ENCODE measurements around the gene LYVE1. TPM values are rescaled to one million over a fixed set of nuclear protein-coding genes. Genes with fewer than 3 reads are reported as not detected.
A peak's percentile ranks its signal among the peaks of the same experiment; 100 is the strongest.

The LYVE1 gene
- total RNA-seq, 1 experiment from 2014 or later: not detected

- in situ Hi-C loops (cut with HindIII; ENCODE audit: low sequenced_read_pairs): no loop called here
- no peak for DNase-seq (ENCODE audit: low spot score)
These were observed 3.0 kb downstream of the LYVE1 start for GRCh38 chr11:10565493-10565892.

GRCh38 chr11:10564696-10565318 is 3.7 kb downstream of the LYVE1 start:
- DNase-seq (ENCODE audit: low spot score): no peak
- in situ Hi-C loops (cut with HindIII; ENCODE audit: low sequenced_read_pairs): no loop called here

GRCh38 chr11:10564030-10564429 is 4.4 kb downstream of the LYVE1 start:
- no peak for DNase-seq (ENCODE audit: low spot score)
- in situ Hi-C loops (cut with HindIII; ENCODE audit: low sequenced_read_pairs): no loop called here

- in situ Hi-C loops (cut with HindIII; ENCODE audit: low sequenced_read_pairs): no loop called here
- DNase-seq (ENCODE audit: low spot score): no peak
These were observed 6.5 kb downstream of the LYVE1 start for GRCh38 chr11:10561947-10562346.

- no peak for DNase-seq (ENCODE audit: low spot score)
- in situ Hi-C loops (cut with HindIII; ENCODE audit: low sequenced_read_pairs): no loop called here
These were observed 7.2 kb downstream of the LYVE1 start for GRCh38 chr11:10561043-10561818.

- DNase-seq (ENCODE audit: low spot score): no peak
- in situ Hi-C loops (cut with HindIII; ENCODE audit: low sequenced_read_pairs): no loop called here
These were observed 10.2 kb downstream of the LYVE1 start for GRCh38 chr11:10558288-10558687.

GRCh38 chr11:10556590-10556989 is 11.9 kb downstream of the LYVE1 start:
- DNase-seq (ENCODE audit: low spot score): no peak
- in situ Hi-C loops (cut with HindIII; ENCODE audit: low sequenced_read_pairs): no loop called here

- in situ Hi-C loops (cut with HindIII; ENCODE audit: low sequenced_read_pairs): no loop called here
- DNase-seq (ENCODE audit: low spot score): no peak
These were observed 16.6 kb downstream of the LYVE1 start for GRCh38 chr11:10551845-10552352.

- in situ Hi-C loops (cut with HindIII; ENCODE audit: low sequenced_read_pairs): no loop called here
- DNase-seq (ENCODE audit: low spot score): no peak
These were observed 17.2 kb downstream of the LYVE1 start for GRCh38 chr11:10551290-10551592.

GRCh38 chr11:10550503-10551289 is 17.8 kb downstream of the LYVE1 start:
- no peak for DNase-seq (ENCODE audit: low spot score)

GRCh38 chr11:10544491-10545465 is 23.7 kb downstream of the LYVE1 start:
- no peak for DNase-seq (ENCODE audit: low spot score)
- in situ Hi-C loops (cut with HindIII; ENCODE audit: low sequenced_read_pairs): no loop called here

More at GRCh38 chr11:10550503-10551289, 17.8 kb downstream of the LYVE1 start:
- in situ Hi-C loops (cut with HindIII; ENCODE audit: low sequenced_read_pairs): no loop called here

- in situ Hi-C loops (cut with HindIII; ENCODE audit: low sequenced_read_pairs): no loop called here
- no peak for DNase-seq (ENCODE audit: low spot score)
These were observed 24.7 kb downstream of the LYVE1 start for GRCh38 chr11:10543782-10544181.

GRCh38 chr11:10542776-10543175 is 25.7 kb downstream of the LYVE1 start:
- in situ Hi-C loops (cut with HindIII; ENCODE audit: low sequenced_read_pairs): no loop called here
- DNase-seq (ENCODE audit: low spot score): no peak

- in situ Hi-C loops (cut with HindIII; ENCODE audit: low sequenced_read_pairs): no loop called here
- DNase-seq (ENCODE audit: low spot score): no peak
These were observed 26.9 kb downstream of the LYVE1 start for GRCh38 chr11:10541561-10541930.

- in situ Hi-C loops (cut with HindIII; ENCODE audit: low sequenced_read_pairs): no loop called here
- DNase-seq (ENCODE audit: low spot score): peak; percentile 91
These were observed 27.4 kb downstream of the LYVE1 start, which contains the start of gene RNF141 for GRCh38 chr11:10540915-10541560. RNF141 (minus strand) TSS chr11:10541187; CDS start chr11:10534158, 7,029 bp downstream.

- peak; percentile 71 for DNase-seq (ENCODE audit: low spot score)
- in situ Hi-C loops (cut with HindIII; ENCODE audit: low sequenced_read_pairs): no loop called here
These were observed 27.9 kb downstream of the LYVE1 start for GRCh38 chr11:10540546-10540914.

- no peak for DNase-seq (ENCODE audit: low spot score)
- in situ Hi-C loops (cut with HindIII; ENCODE audit: low sequenced_read_pairs): no loop called here
These were observed 29.1 kb downstream of the LYVE1 start for GRCh38 chr11:10539339-10539738.

GRCh38 chr11:10538924-10539323 is 29.5 kb downstream of the LYVE1 start:
- in situ Hi-C loops (cut with HindIII; ENCODE audit: low sequenced_read_pairs): no loop called here
- DNase-seq (ENCODE audit: low spot score): no peak
